ENCODE data around the gene AVEN. TPM values are rescaled to one million over a fixed set of nuclear protein-coding genes. Genes with fewer than 3 reads are reported as not detected.

AVEN gene
- polyA plus RNA-seq, 1 experiment = 22.2 TPM

GRCh38 chr15:34064438-34064837 is 25.4 kb upstream of the AVEN start:
- ChIA-PET POLR2A (no interaction called here), CTCF (interaction anchor here (1.5 to 1.9 kb wide), 2 partner anchors 13 to 145 kb away, joined by 3 to 5 read pairs; partner anchors contain the start of gene KATNBL1)
- no peak for DNase-seq (ENCODE audit: low read depth, low spot score)
- Histone ChIP-seq H3K9me3 (ENCODE audit: control insufficient read depth, insufficient read depth, low read length) (no peaks in the 10 kb centered on the region), H3K27ac (ENCODE audit: low read depth, low read length) (no peak overlapping the region), H3K27me3 (ENCODE audit: control insufficient read depth, insufficient read depth, low read length) (no peaks in the 10 kb centered on the region), H3K4me3 (ENCODE audit: low read depth, low read length) (no peak overlapping the region)
- no peak for TF ChIP-seq CTCF (IDR thresholded peaks at IDR 0.05; ENCODE audit: low read depth, low read length)

GRCh38 chr15:34059946-34060345 is 20.9 kb upstream of the AVEN start:
- no peaks in the 10 kb centered on the region for H3K9me3 ChIP-seq (ENCODE audit: control insufficient read depth, insufficient read depth, low read length)
- no peaks in the 10 kb centered on the region for H3K27me3 ChIP-seq (ENCODE audit: control insufficient read depth, insufficient read depth, low read length)
- H3K4me3 ChIP-seq (ENCODE audit: low read depth, low read length) = no peak overlapping the region
- no peak overlapping the region for H3K27ac ChIP-seq (ENCODE audit: low read depth, low read length)
- ChIA-PET CTCF (interaction anchor here (0.6 to 4.7 kb wide), 2 partner anchors 151 to 1300 kb away, joined by 3 to 74 read pairs; partner anchors contain the start of gene KATNBL1), POLR2A (no interaction called here)
- no peak for TF ChIP-seq CTCF (IDR thresholded peaks at IDR 0.05; ENCODE audit: low read depth, low read length)
- DNase-seq (ENCODE audit: low read depth, low spot score) = no peak

GRCh38 chr15:34059476-34059875 is 20.5 kb upstream of the AVEN start:
- DNase-seq (ENCODE audit: low read depth, low spot score) = no peak
- no peak overlapping the region for H3K4me3 ChIP-seq (ENCODE audit: low read depth, low read length)
- CTCF ChIA-PET = interaction anchor here (4.7 kb wide), 1 partner anchor 151 kb away, joined by 74 read pairs; the partner anchor contains the start of gene KATNBL1
- TF ChIP-seq CTCF (IDR thresholded peaks at IDR 0.05; ENCODE audit: low read depth, low read length) = no peak
- no peaks in the 10 kb centered on the region for H3K9me3 ChIP-seq (ENCODE audit: control insufficient read depth, insufficient read depth, low read length)
- H3K27me3 ChIP-seq (ENCODE audit: control insufficient read depth, insufficient read depth, low read length) = no peaks in the 10 kb centered on the region
- POLR2A ChIA-PET = no interaction called here
- no peak overlapping the region for H3K27ac ChIP-seq (ENCODE audit: low read depth, low read length)

GRCh38 chr15:34056911-34057310 is 17.9 kb upstream of the AVEN start:
- H3K27me3 ChIP-seq (ENCODE audit: control insufficient read depth, insufficient read depth, low read length) = no peaks in the 10 kb centered on the region
- H3K27ac ChIP-seq (ENCODE audit: low read depth, low read length) = peak overlapping the region; percentile 69
- ChIA-PET CTCF (interaction anchor here (1.0 kb wide), 1 partner anchor 153 kb away, joined by 3 read pairs; the partner anchor contains the start of gene KATNBL1), POLR2A (interaction anchor here (1.0 kb wide), 1 partner anchor 9 kb away, joined by 3 read pairs; no protein-coding TSS in a partner anchor)
- no peak for TF ChIP-seq CTCF (IDR thresholded peaks at IDR 0.05; ENCODE audit: low read depth, low read length)
- no peak overlapping the region for H3K4me3 ChIP-seq (ENCODE audit: low read depth, low read length)
- no peak for DNase-seq (ENCODE audit: low read depth, low spot score)
- H3K9me3 ChIP-seq (ENCODE audit: control insufficient read depth, insufficient read depth, low read length) = no peaks in the 10 kb centered on the region

- DNase-seq (ENCODE audit: low read depth, low spot score) = peak; percentile 50
- Histone ChIP-seq H3K4me3 (ENCODE audit: low read depth, low read length) (no peak overlapping the region), H3K9me3 (ENCODE audit: control insufficient read depth, insufficient read depth, low read length) (no peaks in the 10 kb centered on the region), H3K27ac (ENCODE audit: low read depth, low read length) (peak overlapping the region; percentile 92), H3K27me3 (ENCODE audit: control insufficient read depth, insufficient read depth, low read length) (no peaks in the 10 kb centered on the region)
- ChIA-PET POLR2A (interaction anchor here (1.0 kb wide), 1 partner anchor 8 kb away, joined by 3 read pairs; no protein-coding TSS in a partner anchor), CTCF (interaction anchor here (0.6 kb wide), 1 partner anchor 898 kb away, joined by 3 read pairs; no protein-coding TSS in a partner anchor)
- TF ChIP-seq CTCF (IDR thresholded peaks at IDR 0.05; ENCODE audit: low read depth, low read length) = no peak
Observed at GRCh38 chr15:34055868-34056595, 17.0 kb upstream of the AVEN start.
